PC-3 (cell line): ENCODE results near the gene SLC17A7.

Experiments used
- CTCF ChIP-seq: fragments of 300-600 bp; sonication (generic); conservative IDR thresholded peaks from 2 replicates; pipeline ENCODE4 v1.5.1; 2017; ENCODE audit warnings: antibody characterized with exemption, low read depth, mild to moderate bottlenecking, low read length
- EZH2 ChIP-seq: fragments of 300-600 bp; sonication (generic); IDR thresholded peaks from one replicate; pipeline ENCODE4 v1.6.1; 2017; ENCODE audit warnings: antibody characterized with exemption, mild to moderate bottlenecking, low read length; ENCODE audit not compliant: unreplicated experiment

DNA sequence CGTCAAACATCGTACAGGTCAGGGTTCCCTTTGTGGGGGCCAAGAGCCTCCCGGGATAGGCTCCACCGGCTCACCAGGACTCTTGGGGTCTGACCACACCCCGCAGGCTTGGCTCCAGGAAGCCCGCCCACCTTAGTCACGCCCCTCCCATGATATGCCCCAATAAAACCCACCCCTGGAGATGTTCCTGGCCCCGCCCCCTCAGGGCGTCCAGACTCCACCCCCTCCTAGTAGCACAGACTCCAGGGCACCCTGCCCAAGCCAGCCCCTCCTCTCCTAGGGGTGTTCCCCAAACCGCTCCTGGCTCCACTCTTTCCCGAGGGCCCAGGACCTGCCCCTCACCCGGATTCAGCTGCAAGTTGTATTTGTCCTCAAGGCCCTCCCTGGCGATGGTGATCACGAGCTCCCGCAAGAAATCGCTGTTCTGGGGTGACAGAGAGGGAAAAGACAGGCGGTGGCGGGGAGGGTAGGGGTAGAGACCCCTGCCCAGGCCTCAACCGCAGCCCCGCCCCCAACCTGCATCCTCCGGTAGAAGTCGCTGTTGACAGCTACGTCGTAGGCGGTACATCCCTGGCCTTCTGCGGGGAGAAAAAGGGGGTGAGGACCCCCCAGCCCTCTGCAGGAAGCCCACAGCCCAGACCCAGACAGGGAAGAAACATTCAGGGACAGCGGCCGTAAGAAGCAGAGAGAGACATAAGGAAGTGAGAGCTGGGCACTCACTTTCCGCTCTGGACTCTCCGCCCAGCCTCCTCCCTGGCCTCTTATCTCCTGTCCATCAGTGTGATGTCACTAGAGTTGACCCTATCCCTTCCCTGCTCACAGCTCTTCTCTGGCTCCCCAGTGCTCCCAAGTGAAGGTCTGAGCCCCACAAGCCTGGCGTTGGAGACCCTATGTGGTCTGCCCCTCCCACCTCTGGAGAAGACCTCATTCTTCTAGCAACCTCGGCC, 6.4 kb upstream of the SLC17A7 start:
- TF ChIP-seq CTCF (no peak), EZH2 (no peak)
